ENCODE data around the gene PER1. TPM values are rescaled to one million over a fixed set of nuclear protein-coding genes. Genes with fewer than 3 reads are reported as not detected.
A peak's percentile ranks its signal among the peaks of the same experiment; 100 is the strongest.

PER1 gene
- total RNA-seq, 4 donors from 2014 or later: 33.6 to 95.0 (median 56.3) TPM

DNA sequence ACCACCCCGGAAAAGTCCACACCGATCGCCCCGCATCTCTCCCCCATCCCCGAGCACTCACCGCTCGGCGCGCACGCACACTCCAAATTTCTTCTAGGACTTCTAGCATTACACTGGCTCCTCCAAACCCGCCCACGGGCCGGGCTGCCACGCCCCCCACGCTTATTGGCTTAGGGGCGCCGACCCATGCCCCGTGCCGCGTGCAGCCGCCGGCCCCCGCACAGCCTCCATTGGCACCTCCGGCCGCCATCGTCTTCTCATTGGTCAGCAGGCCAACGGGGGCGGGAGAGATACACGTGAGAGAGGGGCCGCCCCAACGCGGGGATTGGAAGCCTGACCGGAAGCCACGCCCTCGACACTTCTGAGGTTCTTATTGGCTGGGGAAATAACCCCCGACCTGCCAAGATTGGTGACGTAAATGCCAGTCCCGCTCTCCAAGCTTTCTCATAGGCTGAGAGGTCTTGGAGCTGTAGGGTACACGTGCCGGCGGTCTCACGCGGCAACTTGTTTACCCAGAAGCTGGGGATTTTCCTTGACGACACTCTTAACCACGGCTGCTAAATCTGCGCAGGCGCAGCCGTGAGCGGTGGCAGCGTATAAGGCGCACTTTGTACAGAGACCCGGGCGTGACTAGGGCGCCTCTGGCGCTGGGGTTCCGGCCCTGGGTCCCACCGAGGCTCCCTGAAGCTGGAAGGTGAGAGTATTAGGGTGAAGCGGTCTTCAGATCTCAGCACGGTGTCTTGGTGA lies 4.2 kb upstream of the PER1 start:
- DNase-seq: peak; percentile 100
- H3K36me3 ChIP-seq: peaks cover 5 to 33% (median 7%) of the 10 kb centered on the region in 3 donors
- 0% methylated on average over 15 to 24 of the region's 59 CpGs for WGBS, 2 donors

DNA sequence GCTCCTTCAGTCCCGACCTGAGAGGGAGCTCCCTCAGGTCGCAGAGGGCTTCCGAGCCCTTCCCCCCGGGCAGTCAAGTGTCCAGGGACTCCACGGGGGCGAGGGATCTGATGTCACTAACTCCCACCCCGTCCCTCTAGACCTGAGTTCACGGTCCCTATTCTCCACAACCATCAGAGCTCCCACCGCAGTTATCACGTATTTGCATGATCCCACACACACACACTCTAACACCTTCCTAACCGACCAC lies 3.7 kb upstream of the PER1 start:
- peak overlapping the region; percentile 99 to 100 (median 100) for H3K27ac ChIP-seq
- H3K36me3 ChIP-seq: peaks cover 4 to 29% (median 5%) of the 10 kb centered on the region in 3 donors
- DNase-seq: no peak
- 0 to 1% methylated on average over 7 to 11 of the region's 11 CpGs for WGBS, 2 donors
- H3K4me1 ChIP-seq: peaks cover 24 to 82% (median 42%) of the 10 kb centered on the region in 3 donors
- H3K27me3 ChIP-seq: no peaks in the 10 kb centered on the region
- TF ChIP-seq POLR2A (IDR thresholded peaks at IDR 0.05) (peak in 1 of 4 donors; percentile 58), CTCF (IDR thresholded peaks at IDR 0.05) (no peak)
- peak overlapping the region; percentile 66 to 94 (median 82) for H3K4me3 ChIP-seq
- H3K9me3 ChIP-seq: no peaks in the 10 kb centered on the region
- intact Hi-C loops (cut with DNase I): no loop called here

More for the DNA sequence above, 4.2 kb upstream of the PER1 start:
- H3K27ac ChIP-seq: peak overlapping the region; percentile 99 to 100 (median 100)
- H3K4me1 ChIP-seq: peaks cover 29 to 82% (median 42%) of the 10 kb centered on the region in 3 donors
- TF ChIP-seq CTCF (IDR thresholded peaks at IDR 0.05): peak in 4 of 6 experiments; percentile 15 to 21 (median 16)
- peak in 3 of 4 donors; percentile 97 to 100 (median 100) for TF ChIP-seq POLR2A (IDR thresholded peaks at IDR 0.05)
- H3K27me3 ChIP-seq: no peaks in the 10 kb centered on the region
- intact Hi-C loops (cut with DNase I): no loop called here
- peak overlapping the region; percentile 66 to 94 (median 82) for H3K4me3 ChIP-seq
- H3K9me3 ChIP-seq: no peaks in the 10 kb centered on the region

GRCh38 chr17:8155231-8155995 lies 3.2 kb upstream of the PER1 start:
- Histone ChIP-seq H3K27me3 (no peaks in the 10 kb centered on the region), H3K4me3 (peak overlapping the region; percentile 66 to 94 (median 82)), H3K27ac (peak overlapping the region; percentile 99 to 100 (median 100)), H3K9me3 (no peaks in the 10 kb centered on the region), H3K4me1 (peaks cover 21 to 82% (median 42%) of the 10 kb centered on the region in 3 donors), H3K36me3 (peaks cover 2 to 29% (median 10%) of the 10 kb centered on the region in 3 donors)
- TF ChIP-seq CTCF (IDR thresholded peaks at IDR 0.05): no peak
- TF ChIP-seq POLR2A (IDR thresholded peaks at IDR 0.05): peak in 2 of 4 donors; percentile 22 to 41
- 18 to 29% methylated on average over 9 to 13 of the region's 14 CpGs for WGBS, 2 donors
- no peak for DNase-seq
- intact Hi-C loops (cut with DNase I): no loop called here

DNA sequence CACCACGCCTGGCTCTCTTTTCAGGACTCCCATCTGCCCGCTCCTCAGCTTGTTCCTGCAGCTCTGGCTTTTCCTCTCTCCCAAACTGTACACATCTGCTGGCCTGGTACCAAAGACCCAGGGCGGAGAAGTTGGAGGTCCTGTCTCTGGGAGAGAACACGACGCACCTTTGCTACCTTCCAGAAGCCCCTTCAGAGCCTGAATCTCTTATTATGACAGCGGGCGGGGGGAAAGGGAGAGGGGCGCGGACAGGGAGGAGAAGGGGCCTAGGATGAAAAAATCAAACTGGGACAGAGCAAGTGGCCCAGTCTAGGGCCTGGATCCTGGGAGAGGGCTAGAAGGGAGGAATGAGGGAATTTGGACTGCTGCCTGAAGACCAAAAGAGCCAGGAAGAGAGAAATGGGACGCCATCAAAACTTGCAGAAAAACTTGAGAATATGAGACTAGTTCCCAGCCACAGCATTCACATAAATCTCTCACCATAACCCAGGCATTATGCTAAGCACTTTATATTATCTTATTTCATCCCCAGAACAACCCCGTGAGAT lies 2.5 kb upstream of the PER1 start:
- peak overlapping the region; percentile 99 to 100 (median 100) for H3K27ac ChIP-seq
- peaks cover 9 to 29% (median 17%) of the 10 kb centered on the region in 3 donors for H3K36me3 ChIP-seq
- H3K4me3 ChIP-seq: peak overlapping the region; percentile 66 to 94 (median 82)
- H3K4me1 ChIP-seq: peaks cover 27 to 82% (median 48%) of the 10 kb centered on the region in 3 donors
- no peaks in the 10 kb centered on the region for H3K27me3 ChIP-seq
- no peaks in the 10 kb centered on the region for H3K9me3 ChIP-seq
- intact Hi-C loops (cut with DNase I): no loop called here
- TF ChIP-seq POLR2A (IDR thresholded peaks at IDR 0.05) (no peak), CTCF (IDR thresholded peaks at IDR 0.05) (no peak)
- no peak for DNase-seq
- WGBS, 2 donors: 27 to 30% methylated on average over 3 to 4 of the region's 11 CpGs
